Kidney epithelial cell (primary cell): Measurements from ENCODE around the gene EID2B. TPM values are rescaled to one million over a fixed set of nuclear protein-coding genes. Genes with fewer than 3 reads are reported as not detected.

ENCODE experiments used
- DNase-seq: peaks from one replicate; pipeline ENCODE4 v3.0.0-alpha.2; 2010; ENCODE audit warnings: low read depth
- H3K27me3 ChIP-seq: 2 replicates; pipeline ENCODE4 v1.6.0; 2011; ENCODE audit warnings: low read length; ENCODE audit not compliant: control insufficient read depth, insufficient read depth
- H3K36me3 ChIP-seq: 2 replicates; pipeline ENCODE4 v1.5.1; 2011; ENCODE audit warnings: low read length; ENCODE audit not compliant: control insufficient read depth, insufficient read depth
- H3K4me3 ChIP-seq: 2 replicates; pipeline ENCODE4 v1.5.1; 2011; ENCODE audit warnings: low read depth, mild to moderate bottlenecking, control low read depth, low read length
- total RNA-seq: library from RNA; depleted of rRNA; stranded (reverse); fragments of >200 nt; gene quantifications from 2 replicates; pipeline ENCODE4 v1.2.3, GENCODE V29; 2015
- TF ChIP-seq, protein P1 (sequence below): IDR thresholded peaks from 2 replicates; pipeline ENCODE4 v1.5.1; 2011; ENCODE audit warnings: mild to moderate bottlenecking, moderate library complexity, low read length, control low read depth, inconsistent platforms; ENCODE audit not compliant: insufficient read depth, poor library complexity, severe bottlenecking

The EID2B gene
- total RNA-seq, result 1.3 and 3.1 TPM in 2 replicates

- peak within 1 kb of the TSS; percentile 81 for H3K4me3 ChIP-seq
- TF ChIP-seq, protein P1, sequence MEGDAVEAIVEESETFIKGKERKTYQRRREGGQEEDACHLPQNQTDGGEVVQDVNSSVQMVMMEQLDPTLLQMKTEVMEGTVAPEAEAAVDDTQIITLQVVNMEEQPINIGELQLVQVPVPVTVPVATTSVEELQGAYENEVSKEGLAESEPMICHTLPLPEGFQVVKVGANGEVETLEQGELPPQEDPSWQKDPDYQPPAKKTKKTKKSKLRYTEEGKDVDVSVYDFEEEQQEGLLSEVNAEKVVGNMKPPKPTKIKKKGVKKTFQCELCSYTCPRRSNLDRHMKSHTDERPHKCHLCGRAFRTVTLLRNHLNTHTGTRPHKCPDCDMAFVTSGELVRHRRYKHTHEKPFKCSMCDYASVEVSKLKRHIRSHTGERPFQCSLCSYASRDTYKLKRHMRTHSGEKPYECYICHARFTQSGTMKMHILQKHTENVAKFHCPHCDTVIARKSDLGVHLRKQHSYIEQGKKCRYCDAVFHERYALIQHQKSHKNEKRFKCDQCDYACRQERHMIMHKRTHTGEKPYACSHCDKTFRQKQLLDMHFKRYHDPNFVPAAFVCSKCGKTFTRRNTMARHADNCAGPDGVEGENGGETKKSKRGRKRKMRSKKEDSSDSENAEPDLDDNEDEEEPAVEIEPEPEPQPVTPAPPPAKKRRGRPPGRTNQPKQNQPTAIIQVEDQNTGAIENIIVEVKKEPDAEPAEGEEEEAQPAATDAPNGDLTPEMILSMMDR, result peak; percentile 98
- no peaks in the 10 kb centered on the region for H3K27me3 ChIP-seq
- H3K36me3 ChIP-seq, result no peaks in the 10 kb centered on the region
- DNase-seq, result peak; percentile 73
Measured at GRCh38 chr19:39532233-39533002, at the start of gene EID2B. TSS of gene EID2B (minus strand) at chr19:39532852. CDS start at chr19:39532802, 50 bp downstream.

- DNase-seq, result no peak
- H3K27me3 ChIP-seq, result no peaks in the 10 kb centered on the region
Measured at GRCh38 chr19:39582442-39582841, 49.8 kb upstream of the EID2B start.

DNA sequence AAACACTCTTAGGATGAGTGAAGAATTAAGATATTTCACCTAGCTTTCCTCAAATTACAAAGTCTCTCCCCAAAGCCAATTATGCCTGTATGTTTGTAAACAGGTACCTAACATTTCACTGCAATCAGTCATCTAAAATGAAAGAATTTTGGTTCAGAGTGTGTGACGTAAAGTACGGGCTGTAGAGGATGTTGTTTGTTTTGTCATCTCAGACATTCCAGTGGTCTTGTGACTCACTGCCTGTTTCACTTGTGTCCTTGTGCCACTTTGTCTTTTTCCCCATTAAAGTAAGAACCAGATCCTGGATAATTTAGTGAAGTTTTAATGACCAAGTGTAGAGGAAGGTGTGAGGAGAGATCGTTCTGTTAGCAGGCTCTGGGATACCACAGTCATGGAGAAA, 36.0 kb upstream of the EID2B start:
- no peaks in the 10 kb centered on the region for H3K36me3 ChIP-seq
- H3K4me3 ChIP-seq, result no peak overlapping the region
- TF ChIP-seq, protein P1, result no peak
- H3K27me3 ChIP-seq, result no peaks in the 10 kb centered on the region
- no peak for DNase-seq

More at GRCh38 chr19:39582442-39582841, 49.8 kb upstream of the EID2B start:
- TF ChIP-seq, protein P1, result no peak
- Histone ChIP-seq H3K36me3 (no peaks in the 10 kb centered on the region), H3K4me3 (no peak overlapping the region)

GRCh38 chr19:39566064-39566463, 33.4 kb upstream of the EID2B start:
- TF ChIP-seq, protein P1, result no peak

GRCh38 chr19:39563408-39563807, 30.8 kb upstream of the EID2B start:
- no peak overlapping the region for H3K4me3 ChIP-seq
- DNase-seq, result peak; percentile 67
- TF ChIP-seq, protein P1, result no peak
- no peaks in the 10 kb centered on the region for H3K27me3 ChIP-seq
- H3K36me3 ChIP-seq, result no peaks in the 10 kb centered on the region

More at GRCh38 chr19:39566064-39566463, 33.4 kb upstream of the EID2B start:
- Histone ChIP-seq H3K27me3 (no peaks in the 10 kb centered on the region), H3K36me3 (no peaks in the 10 kb centered on the region), H3K4me3 (no peak overlapping the region)
- no peak for DNase-seq

DNA sequence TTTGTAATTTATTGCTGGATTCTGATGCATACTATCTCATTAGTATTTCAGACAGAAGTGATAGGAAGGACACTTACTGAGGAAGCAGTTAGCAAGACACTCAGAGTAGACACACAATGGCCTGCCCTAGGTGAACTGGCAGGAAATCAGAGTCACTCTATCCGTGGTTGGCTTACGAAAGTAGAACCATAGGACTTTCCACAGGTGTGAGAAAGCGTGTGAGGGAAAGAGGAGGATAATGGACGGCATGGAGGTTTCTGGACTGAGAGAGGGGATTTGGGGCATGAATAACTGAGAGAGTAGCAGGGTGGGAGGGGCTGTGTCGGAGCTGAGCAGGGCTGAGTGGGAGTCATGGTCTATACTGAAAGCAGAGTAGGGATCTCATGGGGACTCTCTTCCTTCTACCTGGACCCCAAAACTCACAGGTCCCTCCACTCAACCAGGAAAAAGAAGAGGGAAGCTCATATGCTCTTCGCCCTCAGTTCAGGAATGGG, 26.0 kb upstream of the EID2B start:
- TF ChIP-seq, protein P1, result no peak
- no peaks in the 10 kb centered on the region for H3K27me3 ChIP-seq
- no peak for DNase-seq
- H3K4me3 ChIP-seq, result no peak overlapping the region
- no peaks in the 10 kb centered on the region for H3K36me3 ChIP-seq
